HepG2 (cell line): ENCODE measurements around the gene ABAT. TPM values are rescaled to one million over a fixed set of nuclear protein-coding genes. Genes with fewer than 3 reads are reported as not detected.

Experiments used
- AHR ChIP-seq: IDR thresholded peaks from 2 replicates; pipeline ENCODE4 v1.6.1; 2018; ENCODE audit warnings: missing genetic modification reagents, missing compliant biosample characterization
- BRD4 ChIP-seq: sonication (generic); formaldehyde crosslinking; IDR thresholded peaks from 2 replicates; pipeline ENCODE4 v1.4.0; 2020; ENCODE audit warnings: missing genetic modification reagents
- FOXA3 ChIP-seq: IDR thresholded peaks from 2 replicates; pipeline ENCODE4 v1.6.1; 2016; ENCODE audit warnings: missing genetic modification reagents, missing compliant biosample characterization
- GLI4 ChIP-seq: sonication (generic); formaldehyde crosslinking; IDR thresholded peaks from 2 replicates; pipeline ENCODE4 v1.5.1; 2020; ENCODE audit warnings: missing genetic modification reagents, mild to moderate bottlenecking, moderate library complexity, borderline replicate concordance
- KMT2A ChIP-seq: sonication (generic); formaldehyde crosslinking; IDR thresholded peaks from 2 replicates; pipeline ENCODE4 v1.4.0; 2020; ENCODE audit warnings: missing genetic modification reagents
- MAF1 ChIP-seq: sonication (generic); formaldehyde crosslinking; IDR thresholded peaks from 2 replicates; pipeline ENCODE4 v1.5.0; 2020; ENCODE audit warnings: missing genetic modification reagents, borderline replicate concordance
- MIXL1 ChIP-seq: IDR thresholded peaks from 2 replicates; pipeline ENCODE4 v1.6.1; 2016
- NFYB ChIP-seq: sonication (generic); formaldehyde crosslinking; IDR thresholded peaks from 2 replicates; pipeline ENCODE4 v1.4.0; 2020; ENCODE audit warnings: missing genetic modification reagents
- PAWR ChIP-seq: sonication (generic); formaldehyde crosslinking; IDR thresholded peaks from 2 replicates; pipeline ENCODE4 v1.4.0; 2020; ENCODE audit warnings: missing genetic modification reagents, mild to moderate bottlenecking, borderline replicate concordance
- POLR2G ChIP-seq: fragments of 200-400 bp; formaldehyde crosslinking; IDR thresholded peaks from 2 replicates; pipeline ENCODE4 v1.6.1; 2018; ENCODE audit warnings: mild to moderate bottlenecking, low read depth, low read length, moderate library complexity
- RCOR2 ChIP-seq: IDR thresholded peaks from 2 replicates; pipeline ENCODE4 v1.6.1; 2016; ENCODE audit warnings: missing biosample characterization, missing genetic modification reagents
- SP2 ChIP-seq: sonication (generic); formaldehyde crosslinking; IDR thresholded peaks from 2 replicates; pipeline ENCODE4 v1.5.1; 2020; ENCODE audit warnings: mild to moderate bottlenecking, missing genetic modification reagents
- ZNF101 ChIP-seq: sonication (generic); formaldehyde crosslinking; IDR thresholded peaks from 2 replicates; pipeline ENCODE4 v1.4.0; 2020; ENCODE audit warnings: mild to moderate bottlenecking, low read depth, missing genetic modification reagents, borderline replicate concordance
- ZNF296 ChIP-seq: sonication (generic); formaldehyde crosslinking; conservative IDR thresholded peaks from 2 replicates; pipeline ENCODE4 v1.5.0; 2020; ENCODE audit warnings: mild to moderate bottlenecking, missing genetic modification reagents
- ZNF354B ChIP-seq: sonication (generic); formaldehyde crosslinking; IDR thresholded peaks from 2 replicates; pipeline ENCODE4 v1.8.0; 2022; ENCODE audit warnings: mild to moderate bottlenecking, missing genetic modification reagents
- ZNF430 ChIP-seq: sonication (generic); formaldehyde crosslinking; IDR thresholded peaks from 2 replicates; pipeline ENCODE4 v1.9.0; 2021; ENCODE audit warnings: mild to moderate bottlenecking, missing genetic modification reagents
- ZNF607 ChIP-seq: sonication (generic); formaldehyde crosslinking; IDR thresholded peaks from 2 replicates; pipeline ENCODE4 v1.5.1; 2020; ENCODE audit warnings: missing genetic modification reagents, mild to moderate bottlenecking, borderline replicate concordance
- ZNF746 ChIP-seq: sonication (generic); formaldehyde crosslinking; IDR thresholded peaks from 2 replicates; pipeline ENCODE4 v1.8.0; 2022; ENCODE audit warnings: mild to moderate bottlenecking, missing genetic modification reagents
- polyA plus RNA-seq, 8 experiments: library from polyadenylated mRNA; depleted of rRNA in 3 of 8; stranded (reverse) in 7 of 8; unstranded in 1 of 8; fragments of >200 nt; fragmentation: Illumina TruSeq in 4 of 8; extraction: Trizol in 4 of 8; gene quantifications; 2 replicates each; pipeline versions ENCODE4 v1.2.1 to v1.2.3, GENCODE V29; 2011 to 2016; ENCODE audit warnings: low read depth in 4 of 8, missing spikeins in 1 of 8, mixed read lengths in 1 of 8; ENCODE audit not compliant: insufficient read depth in 1 of 8
- total RNA-seq, 5 experiments: library from RNA; depleted of rRNA; stranded (reverse); fragments of >200 nt; fragmentation: Illumina TruSeq; extraction: Trizol; gene quantifications; 2 replicates each; pipeline ENCODE4 v1.2.3, GENCODE V29; 2016; ENCODE audit warnings: low read depth in 1 of 5
- TF ChIP-seq, protein P1 (sequence below): sonication (generic); formaldehyde crosslinking; IDR thresholded peaks from 2 replicates; pipeline ENCODE4 v1.4.0; 2020; ENCODE audit warnings: low read depth, missing genetic modification reagents
- TF ChIP-seq, protein P2 (sequence below): sonication (generic); formaldehyde crosslinking; IDR thresholded peaks from 2 replicates; pipeline ENCODE4 v1.4.0; 2020; ENCODE audit warnings: mild to moderate bottlenecking, missing genetic modification reagents
- TF ChIP-seq, protein P3 (sequence below): sonication (generic); formaldehyde crosslinking; IDR thresholded peaks from 2 replicates; pipeline ENCODE4 v1.5.0; 2020; ENCODE audit warnings: missing genetic modification reagents

ABAT gene
- total and polyA plus RNA-seq, 2 of the 13 experiments (the other 11 are each of a cell fraction or from before 2014, with no cell fraction given): 47.6 to 97.3 TPM

DNA sequence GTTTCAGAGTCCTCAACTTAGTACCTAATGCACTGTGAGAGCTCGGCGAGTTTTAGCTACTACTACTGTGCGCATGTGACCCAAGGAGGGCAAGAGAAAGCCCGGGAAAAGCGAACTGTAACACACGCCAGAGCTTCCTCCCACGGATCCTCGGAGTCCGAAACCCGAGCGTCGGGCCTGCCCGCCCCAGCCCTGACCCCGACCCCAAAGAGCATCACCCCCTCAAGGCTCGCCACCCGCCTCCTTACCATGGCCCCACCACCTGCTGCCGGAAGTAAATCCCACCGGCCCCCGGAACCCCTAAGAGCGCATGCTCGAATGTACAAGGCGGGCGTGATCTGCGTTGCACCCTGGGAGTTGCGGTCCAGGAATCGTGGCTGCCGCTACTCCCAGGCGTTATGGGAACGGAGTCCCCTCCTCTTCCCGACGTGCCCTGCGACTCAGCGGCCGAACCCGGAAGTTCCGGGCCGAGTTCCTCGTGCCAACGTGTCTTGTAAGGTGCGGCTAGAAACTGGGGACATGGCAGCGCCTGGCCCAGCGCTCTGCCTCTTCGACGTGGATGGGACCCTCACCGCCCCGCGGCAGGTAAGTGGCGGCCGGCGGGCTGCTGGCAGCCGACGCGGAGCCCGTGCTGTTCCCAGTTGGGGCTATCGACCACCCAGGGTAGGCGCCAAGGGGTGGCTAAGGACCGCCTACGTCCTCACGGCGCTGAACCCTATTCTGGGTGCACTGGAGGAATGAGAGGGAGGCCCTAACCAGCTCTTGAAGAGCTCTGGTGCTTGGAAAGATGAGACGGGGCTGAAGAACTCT, 123.2 kb downstream of the ABAT start, which contains the start of the genes PMM2 and TMEM186 (continued):
- TF ChIP-seq, protein P1, sequence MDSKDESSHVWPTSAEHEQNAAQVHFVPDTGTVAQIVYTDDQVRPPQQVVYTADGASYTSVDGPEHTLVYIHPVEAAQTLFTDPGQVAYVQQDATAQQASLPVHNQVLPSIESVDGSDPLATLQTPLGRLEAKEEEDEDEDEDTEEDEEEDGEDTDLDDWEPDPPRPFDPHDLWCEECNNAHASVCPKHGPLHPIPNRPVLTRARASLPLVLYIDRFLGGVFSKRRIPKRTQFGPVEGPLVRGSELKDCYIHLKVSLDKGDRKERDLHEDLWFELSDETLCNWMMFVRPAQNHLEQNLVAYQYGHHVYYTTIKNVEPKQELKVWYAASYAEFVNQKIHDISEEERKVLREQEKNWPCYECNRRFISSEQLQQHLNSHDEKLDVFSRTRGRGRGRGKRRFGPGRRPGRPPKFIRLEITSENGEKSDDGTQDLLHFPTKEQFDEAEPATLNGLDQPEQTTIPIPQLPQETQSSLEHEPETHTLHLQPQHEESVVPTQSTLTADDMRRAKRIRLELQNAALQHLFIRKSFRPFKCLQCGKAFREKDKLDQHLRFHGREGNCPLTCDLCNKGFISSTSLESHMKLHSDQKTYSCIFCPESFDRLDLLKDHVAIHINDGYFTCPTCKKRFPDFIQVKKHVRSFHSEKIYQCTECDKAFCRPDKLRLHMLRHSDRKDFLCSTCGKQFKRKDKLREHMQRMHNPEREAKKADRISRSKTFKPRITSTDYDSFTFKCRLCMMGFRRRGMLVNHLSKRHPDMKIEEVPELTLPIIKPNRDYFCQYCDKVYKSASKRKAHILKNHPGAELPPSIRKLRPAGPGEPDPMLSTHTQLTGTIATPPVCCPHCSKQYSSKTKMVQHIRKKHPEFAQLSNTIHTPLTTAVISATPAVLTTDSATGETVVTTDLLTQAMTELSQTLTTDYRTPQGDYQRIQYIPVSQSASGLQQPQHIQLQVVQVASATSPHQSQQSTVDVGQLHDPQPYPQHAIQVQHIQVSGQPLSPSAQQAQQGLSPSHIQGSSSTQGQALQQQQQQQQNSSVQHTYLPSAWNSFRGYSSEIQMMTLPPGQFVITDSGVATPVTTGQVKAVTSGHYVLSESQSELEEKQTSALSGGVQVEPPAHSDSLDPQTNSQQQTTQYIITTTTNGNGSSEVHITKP (CRISPR knock-in tag): peak; percentile 89
- peak; percentile 99 for TF ChIP-seq ZNF607 (CRISPR knock-in tag)
- TF ChIP-seq ZNF101 (CRISPR knock-in tag): peak; percentile 55; the same call in 1 of the 2 replicates
- TF ChIP-seq, protein P2, sequence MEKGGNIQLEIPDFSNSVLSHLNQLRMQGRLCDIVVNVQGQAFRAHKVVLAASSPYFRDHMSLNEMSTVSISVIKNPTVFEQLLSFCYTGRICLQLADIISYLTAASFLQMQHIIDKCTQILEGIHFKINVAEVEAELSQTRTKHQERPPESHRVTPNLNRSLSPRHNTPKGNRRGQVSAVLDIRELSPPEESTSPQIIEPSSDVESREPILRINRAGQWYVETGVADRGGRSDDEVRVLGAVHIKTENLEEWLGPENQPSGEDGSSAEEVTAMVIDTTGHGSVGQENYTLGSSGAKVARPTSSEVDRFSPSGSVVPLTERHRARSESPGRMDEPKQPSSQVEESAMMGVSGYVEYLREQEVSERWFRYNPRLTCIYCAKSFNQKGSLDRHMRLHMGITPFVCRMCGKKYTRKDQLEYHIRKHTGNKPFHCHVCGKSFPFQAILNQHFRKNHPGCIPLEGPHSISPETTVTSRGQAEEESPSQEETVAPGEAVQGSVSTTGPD (CRISPR knock-in tag): no peak; the same call in 1 of the 2 replicates
- peak; percentile 99 for TF ChIP-seq BRD4 (CRISPR knock-in tag)
- TF ChIP-seq FOXA3 (CRISPR knock-in tag): peak; percentile 85
- TF ChIP-seq MAF1 (CRISPR knock-in tag): peak; percentile 93; the same call in 1 of the 2 replicates
- no peak; the same call in 1 of the 2 replicates for TF ChIP-seq ZNF296 (CRISPR knock-in tag)
- TF ChIP-seq ZNF746 (CRISPR knock-in tag): peak; percentile 90
- peak; percentile 41; the same call in 1 of the 2 replicates for TF ChIP-seq PAWR
- TF ChIP-seq RCOR2 (CRISPR knock-in tag): no peak; the same call in none of the 2 replicates
- peak; percentile 97 for TF ChIP-seq AHR (CRISPR knock-in tag)
- TF ChIP-seq GLI4 (CRISPR knock-in tag): peak; percentile 96
- TF ChIP-seq POLR2G: peak; percentile 97
- TF ChIP-seq ZNF430 (CRISPR knock-in tag): peak; percentile 99
- peak; percentile 80 for TF ChIP-seq SP2 (CRISPR knock-in tag)
- peak; percentile 100 for TF ChIP-seq KMT2A (CRISPR knock-in tag)
- TF ChIP-seq NFYB (CRISPR knock-in tag): peak; percentile 50; the same call in 1 of the 2 replicates
- TF ChIP-seq, protein P3, sequence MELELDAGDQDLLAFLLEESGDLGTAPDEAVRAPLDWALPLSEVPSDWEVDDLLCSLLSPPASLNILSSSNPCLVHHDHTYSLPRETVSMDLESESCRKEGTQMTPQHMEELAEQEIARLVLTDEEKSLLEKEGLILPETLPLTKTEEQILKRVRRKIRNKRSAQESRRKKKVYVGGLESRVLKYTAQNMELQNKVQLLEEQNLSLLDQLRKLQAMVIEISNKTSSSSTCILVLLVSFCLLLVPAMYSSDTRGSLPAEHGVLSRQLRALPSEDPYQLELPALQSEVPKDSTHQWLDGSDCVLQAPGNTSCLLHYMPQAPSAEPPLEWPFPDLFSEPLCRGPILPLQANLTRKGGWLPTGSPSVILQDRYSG (CRISPR knock-in tag): peak; percentile 99
- TF ChIP-seq ZNF354B (CRISPR knock-in tag): no peak
- TF ChIP-seq MIXL1 (CRISPR knock-in tag): peak; percentile 87
